Measurements from ENCODE around the gene RAB31. TPM values are rescaled to one million over a fixed set of nuclear protein-coding genes. Genes with fewer than 3 reads are reported as not detected.

The RAB31 gene
- total and polyA plus RNA-seq, 5 donors from 2014 or later: 0.78 to 5.8 (median 1.3) TPM

GRCh38 chr18:9861933-9862332, 153.8 kb downstream of the RAB31 start:
- H3K27ac Mint-ChIP-seq: no peak overlapping the region
- H3K4me3 Mint-ChIP-seq: no peak overlapping the region
- no peaks in the 10 kb centered on the region for H3K27me3 ChIP-seq (ENCODE audit: control insufficient read depth, insufficient read depth, low read length)
- peaks cover 5 to 13% of the 10 kb centered on the region in 2 experiments for H3K9me3 ChIP-seq (ENCODE audit: control insufficient read depth in 2 of 2, low read length in 2 of 2)
- no peaks in the 10 kb centered on the region for H3K4me1 Mint-ChIP-seq
- peak in 1 of 3 donors; percentile 35 for DNase-seq
- H3K4me3 ChIP-seq (ENCODE audit: low read depth, low read length): no peak overlapping the region
- no peaks in the 10 kb centered on the region for H3K36me3 Mint-ChIP-seq
- H3K27ac ChIP-seq (ENCODE audit: insufficient read depth, low read length, poor library complexity, severe bottlenecking): no peak overlapping the region
- H3K9me3 Mint-ChIP-seq: peaks cover 0 to 19% (median 7%) of the 10 kb centered on the region in 7 donors
- ATAC-seq (ENCODE audit: low read depth in 2 of 2): no peak
- no peaks in the 10 kb centered on the region for H3K36me3 ChIP-seq (ENCODE audit: control insufficient read depth, insufficient read depth, low read length)
- H3K4me1 ChIP-seq (ENCODE audit: control insufficient read depth, insufficient read depth, low read length, poor library complexity, severe bottlenecking): no peaks in the 10 kb centered on the region
- H3K27me3 Mint-ChIP-seq: peaks cover 11% of the 10 kb centered on the region

- H3K4me3 ChIP-seq (ENCODE audit: low read depth, low read length): no peak overlapping the region
- Mint-ChIP-seq H3K9me3 (peaks cover 0 to 21% (median 8%) of the 10 kb centered on the region in 7 donors), H3K36me3 (no peaks in the 10 kb centered on the region), H3K27me3 (peaks cover 11% of the 10 kb centered on the region), H3K4me1 (no peaks in the 10 kb centered on the region), H3K4me3 (peak overlapping the region in 1 of 4 donors; percentile 52), H3K27ac (no peak overlapping the region)
- H3K27ac ChIP-seq (ENCODE audit: insufficient read depth, low read length, poor library complexity, severe bottlenecking): no peak overlapping the region
- H3K4me1 ChIP-seq (ENCODE audit: control insufficient read depth, insufficient read depth, low read length, poor library complexity, severe bottlenecking): no peaks in the 10 kb centered on the region
- no peaks in the 10 kb centered on the region for H3K27me3 ChIP-seq (ENCODE audit: control insufficient read depth, insufficient read depth, low read length)
- DNase-seq (no peak), ATAC-seq (ENCODE audit: low read depth in 2 of 2) (no peak)
- H3K36me3 ChIP-seq (ENCODE audit: control insufficient read depth, insufficient read depth, low read length): no peaks in the 10 kb centered on the region
- peaks cover 5 to 13% of the 10 kb centered on the region in 2 experiments for H3K9me3 ChIP-seq (ENCODE audit: control insufficient read depth in 2 of 2, low read length in 2 of 2)
Observed at GRCh38 chr18:9862686-9863085, 154.6 kb downstream of the RAB31 start.

- no peaks in the 10 kb centered on the region for H3K4me1 ChIP-seq (ENCODE audit: control insufficient read depth, insufficient read depth, low read length, poor library complexity, severe bottlenecking)
- DNase-seq: no peak
- no peak overlapping the region for H3K27ac ChIP-seq (ENCODE audit: insufficient read depth, low read length, poor library complexity, severe bottlenecking)
- Mint-ChIP-seq H3K4me1 (no peaks in the 10 kb centered on the region), H3K27ac (no peak overlapping the region), H3K9me3 (peaks cover 0 to 21% (median 8%) of the 10 kb centered on the region in 7 donors), H3K4me3 (no peak overlapping the region), H3K27me3 (peaks cover 11% of the 10 kb centered on the region), H3K36me3 (no peaks in the 10 kb centered on the region)
- H3K9me3 ChIP-seq (ENCODE audit: control insufficient read depth in 2 of 2, low read length in 2 of 2): peaks cover 5 to 13% of the 10 kb centered on the region in 2 experiments
- ATAC-seq (ENCODE audit: low read depth in 2 of 2): no peak
- H3K27me3 ChIP-seq (ENCODE audit: control insufficient read depth, insufficient read depth, low read length): no peaks in the 10 kb centered on the region
- H3K36me3 ChIP-seq (ENCODE audit: control insufficient read depth, insufficient read depth, low read length): no peaks in the 10 kb centered on the region
- H3K4me3 ChIP-seq (ENCODE audit: low read depth, low read length): no peak overlapping the region
Observed at GRCh38 chr18:9863282-9863681, 155.2 kb downstream of the RAB31 start.

- H3K4me1 ChIP-seq (ENCODE audit: control insufficient read depth, insufficient read depth, low read length, poor library complexity, severe bottlenecking): no peaks in the 10 kb centered on the region
- H3K9me3 Mint-ChIP-seq: peaks cover 0 to 21% (median 8%) of the 10 kb centered on the region in 7 donors
- H3K36me3 Mint-ChIP-seq: no peaks in the 10 kb centered on the region
- DNase-seq (no peak), ATAC-seq (ENCODE audit: low read depth in 2 of 2) (no peak)
- H3K4me3 Mint-ChIP-seq: no peak overlapping the region
- peaks cover 0 to 4% (median 0%) of the 10 kb centered on the region in 4 donors for H3K4me1 Mint-ChIP-seq
- no peaks in the 10 kb centered on the region for H3K27me3 ChIP-seq (ENCODE audit: control insufficient read depth, insufficient read depth, low read length)
- H3K27me3 Mint-ChIP-seq: peaks cover 7% of the 10 kb centered on the region
- no peak overlapping the region for H3K27ac ChIP-seq (ENCODE audit: insufficient read depth, low read length, poor library complexity, severe bottlenecking)
- no peak overlapping the region for H3K4me3 ChIP-seq (ENCODE audit: low read depth, low read length)
- no peaks in the 10 kb centered on the region for H3K36me3 ChIP-seq (ENCODE audit: control insufficient read depth, insufficient read depth, low read length)
- no peak overlapping the region for H3K27ac Mint-ChIP-seq
- H3K9me3 ChIP-seq (ENCODE audit: control insufficient read depth in 2 of 2, low read length in 2 of 2): peaks cover 5 to 13% of the 10 kb centered on the region in 2 experiments
Observed at GRCh38 chr18:9865764-9866490, 157.8 kb downstream of the RAB31 start.

GRCh38 chr18:9866627-9867026, 158.5 kb downstream of the RAB31 start:
- Mint-ChIP-seq H3K36me3 (no peaks in the 10 kb centered on the region), H3K4me3 (no peak overlapping the region), H3K9me3 (peaks cover 0 to 21% (median 8%) of the 10 kb centered on the region in 7 donors), H3K27me3 (peaks cover 3% of the 10 kb centered on the region), H3K27ac (no peak overlapping the region), H3K4me1 (peaks cover 0 to 4% (median 0%) of the 10 kb centered on the region in 4 donors)
- Histone ChIP-seq H3K36me3 (ENCODE audit: control insufficient read depth, insufficient read depth, low read length) (no peaks in the 10 kb centered on the region), H3K4me1 (ENCODE audit: control insufficient read depth, insufficient read depth, low read length, poor library complexity, severe bottlenecking) (no peaks in the 10 kb centered on the region), H3K27ac (ENCODE audit: insufficient read depth, low read length, poor library complexity, severe bottlenecking) (no peak overlapping the region), H3K9me3 (ENCODE audit: control insufficient read depth in 2 of 2, low read length in 2 of 2) (peaks cover 5 to 13% of the 10 kb centered on the region in 2 experiments), H3K27me3 (ENCODE audit: control insufficient read depth, insufficient read depth, low read length) (no peaks in the 10 kb centered on the region), H3K4me3 (ENCODE audit: low read depth, low read length) (no peak overlapping the region)
- ATAC-seq (ENCODE audit: low read depth in 2 of 2): no peak
- no peak for DNase-seq

GRCh38 chr18:9867071-9867594, 159.0 kb downstream of the RAB31 start:
- no peak overlapping the region for H3K27ac Mint-ChIP-seq
- DNase-seq (no peak), ATAC-seq (ENCODE audit: low read depth in 2 of 2) (no peak)
- Histone ChIP-seq H3K4me1 (ENCODE audit: control insufficient read depth, insufficient read depth, low read length, poor library complexity, severe bottlenecking) (no peaks in the 10 kb centered on the region), H3K36me3 (ENCODE audit: control insufficient read depth, insufficient read depth, low read length) (no peaks in the 10 kb centered on the region), H3K27ac (ENCODE audit: insufficient read depth, low read length, poor library complexity, severe bottlenecking) (no peak overlapping the region), H3K27me3 (ENCODE audit: control insufficient read depth, insufficient read depth, low read length) (no peaks in the 10 kb centered on the region), H3K9me3 (ENCODE audit: control insufficient read depth in 2 of 2, low read length in 2 of 2) (peaks cover 5 to 13% of the 10 kb centered on the region in 2 experiments), H3K4me3 (ENCODE audit: low read depth, low read length) (no peak overlapping the region)
- H3K36me3 Mint-ChIP-seq: no peaks in the 10 kb centered on the region
- peaks cover 0 to 4% (median 0%) of the 10 kb centered on the region in 4 donors for H3K4me1 Mint-ChIP-seq
- no peak overlapping the region for H3K4me3 Mint-ChIP-seq
- H3K9me3 Mint-ChIP-seq: peaks cover 0 to 21% (median 8%) of the 10 kb centered on the region in 7 donors
- H3K27me3 Mint-ChIP-seq: no peaks in the 10 kb centered on the region

- Mint-ChIP-seq H3K4me1 (peaks cover 0 to 4% (median 0%) of the 10 kb centered on the region in 4 donors), H3K27ac (peak overlapping the region in 1 of 3 donors; percentile 93), H3K4me3 (no peak overlapping the region), H3K36me3 (no peaks in the 10 kb centered on the region), H3K9me3 (peaks cover 0 to 21% (median 7%) of the 10 kb centered on the region in 7 donors), H3K27me3 (no peaks in the 10 kb centered on the region)
- ATAC-seq (ENCODE audit: low read depth in 2 of 2) (no peak), DNase-seq (no peak)
- Histone ChIP-seq H3K9me3 (ENCODE audit: control insufficient read depth in 2 of 2, low read length in 2 of 2) (peaks cover 5 to 13% of the 10 kb centered on the region in 2 experiments), H3K36me3 (ENCODE audit: control insufficient read depth, insufficient read depth, low read length) (no peaks in the 10 kb centered on the region), H3K4me1 (ENCODE audit: control insufficient read depth, insufficient read depth, low read length, poor library complexity, severe bottlenecking) (no peaks in the 10 kb centered on the region), H3K27me3 (ENCODE audit: control insufficient read depth, insufficient read depth, low read length) (no peaks in the 10 kb centered on the region), H3K27ac (ENCODE audit: insufficient read depth, low read length, poor library complexity, severe bottlenecking) (no peak overlapping the region), H3K4me3 (ENCODE audit: low read depth, low read length) (no peak overlapping the region)
Observed at GRCh38 chr18:9868857-9869714, 161.0 kb downstream of the RAB31 start.
